Cardiac muscle cell (in vitro differentiated cells and primary cell): Measurements from ENCODE around the gene KCNK18. TPM values are rescaled to one million over a fixed set of nuclear protein-coding genes. Genes with fewer than 3 reads are reported as not detected.
A peak's percentile ranks its signal among the peaks of the same experiment; 100 is the strongest.
"Not testable (repeated sequence)": the region's sequence is repeated elsewhere in the genome, so short reads cannot be mapped to it uniquely, and the experiment has no call there.

Experiments used
- DNase-seq, 2 donors: peaks; one replicate each; pipeline versions ENCODE4 v3.0.0 to v3.0.0-alpha.2; 2010 to 2017; ENCODE audit warnings: low read depth in 1 of 2, low spot score in 1 of 2
- H3K27ac ChIP-seq: fragments of 200-600 bp; sonication (generic); 2 replicates; pipeline ENCODE4 v1.5.1; 2016
- H3K27me3 ChIP-seq: fragments of 200-600 bp; sonication (generic); 2 replicates; pipeline ENCODE4 v1.6.0; 2016; ENCODE audit warnings: control low read depth
- H3K36me3 ChIP-seq: fragments of 200-600 bp; sonication (generic); 2 replicates; pipeline ENCODE4 v1.5.1; 2016; ENCODE audit warnings: control low read depth
- H3K4me1 ChIP-seq: fragments of 200-600 bp; sonication (generic); 2 replicates; pipeline ENCODE4 v1.8.1; 2017; ENCODE audit warnings: low read depth, mild to moderate bottlenecking, mixed run types
- H3K4me3 ChIP-seq: fragments of 200-600 bp; sonication (generic); 2 replicates; pipeline ENCODE4 v1.5.1; 2016; ENCODE audit warnings: mild to moderate bottlenecking
- H3K9me3 ChIP-seq: fragments of 200-600 bp; sonication (generic); 2 replicates; pipeline ENCODE4 v1.5.1; 2017; ENCODE audit warnings: low read depth, mild to moderate bottlenecking, control low read depth
- CTCF ChIP-seq: IDR thresholded peaks from 2 replicates; pipeline ENCODE4 v1.5.1; 2012; ENCODE audit warnings: low read depth, mild to moderate bottlenecking, low read length
- polyA plus RNA-seq: library from polyadenylated mRNA; unstranded; fragments of >200 nt; fragmentation: Nextera tagmentation; extraction: Ambion mirVana; gene quantifications from 2 replicates; pipeline ENCODE4 v1.2.1, GENCODE V29; 2016
- total RNA-seq: library from RNA; depleted of rRNA; stranded (reverse); fragments of >200 nt; gene quantifications from 2 replicates; pipeline ENCODE4 v1.2.3, GENCODE V29; 2016

Gene KCNK18
- total and polyA plus RNA-seq, 2 experiments from 2014 or later: not detected

- H3K27ac ChIP-seq: no peak overlapping the region
- H3K4me3 ChIP-seq: peak overlapping the region; percentile 20
- H3K4me1 ChIP-seq: no peaks in the 10 kb centered on the region
- no peaks in the 10 kb centered on the region for H3K36me3 ChIP-seq
- peak in 1 of 2 donors; percentile 30 for DNase-seq
- peaks cover 96% of the 10 kb centered on the region for H3K27me3 ChIP-seq
- H3K9me3 ChIP-seq: no peaks in the 10 kb centered on the region
- no peak for TF ChIP-seq CTCF
Observed at GRCh38 chr10:117175215-117175900, 21.9 kb upstream of the KCNK18 start.

GRCh38 chr10:117175901-117176534 lies 21.3 kb upstream of the KCNK18 start:
- DNase-seq: peak; percentile 75 to 84
- Histone ChIP-seq H3K36me3 (no peaks in the 10 kb centered on the region), H3K9me3 (no peaks in the 10 kb centered on the region), H3K4me3 (peak overlapping the region; percentile 20), H3K4me1 (no peaks in the 10 kb centered on the region), H3K27ac (no peak overlapping the region), H3K27me3 (peaks cover 96% of the 10 kb centered on the region)
- TF ChIP-seq CTCF: peak; percentile 85

- TF ChIP-seq CTCF: no peak
- Histone ChIP-seq H3K4me1 (no peaks in the 10 kb centered on the region), H3K9me3 (no peaks in the 10 kb centered on the region), H3K4me3 (no peak overlapping the region), H3K27ac (no peak overlapping the region), H3K27me3 (peaks cover 80% of the 10 kb centered on the region), H3K36me3 (no peaks in the 10 kb centered on the region)
- no peak for DNase-seq
Observed at GRCh38 chr10:117178190-117178589, 19.1 kb upstream of the KCNK18 start.

GRCh38 chr10:117184296-117184695 lies 13.0 kb upstream of the KCNK18 start:
- Histone ChIP-seq H3K9me3 (no peaks in the 10 kb centered on the region), H3K27me3 (peaks cover 27% of the 10 kb centered on the region), H3K4me3 (no peak overlapping the region), H3K4me1 (no peaks in the 10 kb centered on the region), H3K27ac (no peak overlapping the region), H3K36me3 (no peaks in the 10 kb centered on the region)
- TF ChIP-seq CTCF: no peak
- DNase-seq: no peak

- no peak for TF ChIP-seq CTCF
Observed at GRCh38 chr10:117184821-117185220, 12.5 kb upstream of the KCNK18 start.

GRCh38 chr10:117185817-117186216 lies 11.5 kb upstream of the KCNK18 start:
- H3K27me3 ChIP-seq: peaks cover 11% of the 10 kb centered on the region
- H3K36me3 ChIP-seq, DNase-seq, H3K27ac ChIP-seq, H3K9me3 ChIP-seq, H3K4me3 ChIP-seq, H3K4me1 ChIP-seq: not testable (repeated sequence)

More at GRCh38 chr10:117184821-117185220, 12.5 kb upstream of the KCNK18 start:
- Histone ChIP-seq H3K36me3 (no peaks in the 10 kb centered on the region), H3K4me3 (no peak overlapping the region), H3K27me3 (peaks cover 21% of the 10 kb centered on the region), H3K9me3 (no peaks in the 10 kb centered on the region), H3K4me1 (no peaks in the 10 kb centered on the region), H3K27ac (no peak overlapping the region)
- no peak for DNase-seq
